Dendritic cell treated with granulocyte-macrophage colony-stimulating factor and Interleukin-4, amounts not matched to agents 40 ng/mL and 50 ng/mL, for 4 days (primary cell): ENCODE measurements around the gene NUDT19.
"Not testable (repeated sequence)": the region's sequence is repeated elsewhere in the genome, so short reads cannot be mapped to it uniquely, and the experiment has no call there.

Source experiments
- H3K27ac Mint-ChIP-seq: one replicate; pipeline ENCODE4 v1.8.0; 2022; ENCODE audit warnings: mild to moderate bottlenecking, mixed read lengths
- H3K27me3 Mint-ChIP-seq: one replicate; pipeline ENCODE4 v1.8.0; 2022; ENCODE audit warnings: mild to moderate bottlenecking, mixed read lengths
- H3K36me3 Mint-ChIP-seq: one replicate; pipeline ENCODE4 v1.8.0; 2022; ENCODE audit warnings: low read depth, mixed read lengths
- H3K4me1 Mint-ChIP-seq: one replicate; pipeline ENCODE4 v1.8.0; 2022; ENCODE audit warnings: low read depth, mixed read lengths
- H3K4me3 Mint-ChIP-seq: one replicate; pipeline ENCODE4 v1.8.0; 2022; ENCODE audit warnings: mild to moderate bottlenecking, moderate library complexity, mixed read lengths
- H3K9me3 Mint-ChIP-seq: one replicate; pipeline ENCODE4 v1.8.0; 2022; ENCODE audit warnings: mixed read lengths
- intact Hi-C: fragments of 100-400 bp; cut with micrococcal nuclease; formaldehyde crosslinking; loops from one replicate; pipeline ENCODE4 v1.15.0; 2022

The NUDT19 gene

GRCh38 chr19:32744555-32745325, 53.1 kb downstream of the NUDT19 start:
- Mint-ChIP-seq H3K27me3 (peaks cover 10% of the 10 kb centered on the region), H3K9me3 (no peaks in the 10 kb centered on the region), H3K4me1 (no peaks in the 10 kb centered on the region), H3K36me3 (no peaks in the 10 kb centered on the region), H3K27ac (no peak overlapping the region), H3K4me3 (no peak overlapping the region)
- intact Hi-C loops, result no loop called here

- intact Hi-C loops, H3K9me3 Mint-ChIP-seq, H3K4me3 Mint-ChIP-seq, H3K27me3 Mint-ChIP-seq, H3K4me1 Mint-ChIP-seq, H3K27ac Mint-ChIP-seq, H3K36me3 Mint-ChIP-seq: not testable (repeated sequence)
These were observed 54.1 kb downstream of the NUDT19 start for GRCh38 chr19:32745594-32746251.

GRCh38 chr19:32746631-32747196, 55.1 kb downstream of the NUDT19 start:
- intact Hi-C loops, H3K4me1 Mint-ChIP-seq, H3K36me3 Mint-ChIP-seq, H3K4me3 Mint-ChIP-seq, H3K9me3 Mint-ChIP-seq, H3K27ac Mint-ChIP-seq: not testable (repeated sequence)
- H3K27me3 Mint-ChIP-seq, result peaks cover 11% of the 10 kb centered on the region

DNA sequence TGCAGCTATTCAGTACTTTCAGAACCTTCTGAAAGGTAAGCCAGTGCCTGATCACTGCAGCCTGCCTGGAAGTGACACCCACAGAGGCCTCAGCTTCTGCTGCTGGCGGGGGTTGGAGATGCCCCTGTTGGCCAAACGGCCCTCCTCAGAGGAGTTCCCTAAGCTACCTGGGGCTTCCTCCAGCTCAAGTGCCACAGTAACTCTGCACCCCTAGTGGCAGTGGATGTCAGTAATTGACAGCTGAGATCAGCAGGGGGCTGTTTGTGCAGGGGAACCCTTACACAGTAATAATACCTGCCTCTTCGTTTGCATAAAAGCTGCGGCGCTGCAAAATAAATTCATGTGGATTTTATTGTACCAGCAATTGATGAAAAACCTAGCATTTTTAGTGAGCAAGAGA, 56.9 kb downstream of the NUDT19 start:
- Mint-ChIP-seq H3K4me1 (no peaks in the 10 kb centered on the region), H3K9me3 (no peaks in the 10 kb centered on the region), H3K36me3 (no peaks in the 10 kb centered on the region), H3K4me3 (no peak overlapping the region), H3K27me3 (peaks cover 15% of the 10 kb centered on the region), H3K27ac (no peak overlapping the region)
- intact Hi-C loops, result no loop called here

- Mint-ChIP-seq H3K27me3 (peaks cover 15% of the 10 kb centered on the region), H3K4me1 (no peaks in the 10 kb centered on the region), H3K27ac (no peak overlapping the region), H3K4me3 (no peak overlapping the region), H3K9me3 (no peaks in the 10 kb centered on the region), H3K36me3 (no peaks in the 10 kb centered on the region)
- intact Hi-C loops, result no loop called here
These were observed 57.3 kb downstream of the NUDT19 start for GRCh38 chr19:32748948-32749347.

DNA sequence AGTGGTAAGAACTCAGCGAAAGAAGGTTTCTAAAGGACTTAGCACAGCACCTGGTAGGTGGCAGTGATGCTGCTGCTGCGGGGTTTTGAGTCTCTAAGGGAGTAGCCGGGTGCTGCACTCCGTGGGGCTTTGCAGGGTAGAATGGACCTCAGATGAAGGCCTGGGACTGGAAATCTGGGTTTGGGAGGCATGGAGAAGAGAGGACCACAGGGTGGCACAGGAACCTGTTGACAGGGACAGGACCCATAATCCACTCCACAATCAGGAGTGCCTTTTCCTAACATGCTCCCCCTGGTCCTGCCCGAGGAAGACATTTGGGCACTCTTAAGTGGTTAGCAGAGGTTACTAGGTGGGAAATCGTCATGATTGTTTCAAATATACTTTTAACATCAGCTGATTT, 57.7 kb downstream of the NUDT19 start:
- Mint-ChIP-seq H3K4me3 (no peak overlapping the region), H3K27me3 (peaks cover 15% of the 10 kb centered on the region), H3K9me3 (no peaks in the 10 kb centered on the region), H3K4me1 (no peaks in the 10 kb centered on the region), H3K27ac (no peak overlapping the region), H3K36me3 (no peaks in the 10 kb centered on the region)
- intact Hi-C loops, result no loop called here

GRCh38 chr19:32750441-32751055, 58.9 kb downstream of the NUDT19 start:
- intact Hi-C loops, result no loop called here
- Mint-ChIP-seq H3K9me3 (no peaks in the 10 kb centered on the region), H3K4me3 (no peak overlapping the region)

DNA sequence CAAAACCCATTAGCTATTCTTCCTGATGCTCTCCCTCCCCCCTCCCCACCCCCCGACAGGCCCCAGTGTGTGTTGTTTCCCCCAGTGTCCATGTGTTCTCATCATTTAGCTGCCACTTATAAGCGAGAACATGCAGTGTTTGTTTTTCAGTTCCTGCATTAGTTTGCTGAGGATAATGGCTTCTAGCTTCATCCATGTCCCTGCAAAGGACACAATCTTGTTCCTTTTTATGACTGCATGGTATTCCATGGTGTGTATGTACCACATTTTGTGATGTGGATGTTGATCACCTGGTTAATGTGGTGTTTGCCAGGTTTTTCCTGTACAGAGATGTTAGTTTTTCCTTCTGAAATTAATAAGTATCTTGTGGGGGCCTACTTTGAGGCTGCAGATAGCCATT, 59.4 kb downstream of the NUDT19 start:
- H3K36me3 Mint-ChIP-seq, result no peaks in the 10 kb centered on the region
- no peaks in the 10 kb centered on the region for H3K4me1 Mint-ChIP-seq
- no peaks in the 10 kb centered on the region for H3K9me3 Mint-ChIP-seq
- H3K4me3 Mint-ChIP-seq, result no peak overlapping the region
- no peak overlapping the region for H3K27ac Mint-ChIP-seq
- H3K27me3 Mint-ChIP-seq, result peaks cover 13% of the 10 kb centered on the region
- intact Hi-C loops, result no loop called here

More at GRCh38 chr19:32750441-32751055, 58.9 kb downstream of the NUDT19 start:
- Mint-ChIP-seq H3K27ac (no peak overlapping the region), H3K4me1 (no peaks in the 10 kb centered on the region), H3K36me3 (no peaks in the 10 kb centered on the region), H3K27me3 (peaks cover 13% of the 10 kb centered on the region)

DNA sequence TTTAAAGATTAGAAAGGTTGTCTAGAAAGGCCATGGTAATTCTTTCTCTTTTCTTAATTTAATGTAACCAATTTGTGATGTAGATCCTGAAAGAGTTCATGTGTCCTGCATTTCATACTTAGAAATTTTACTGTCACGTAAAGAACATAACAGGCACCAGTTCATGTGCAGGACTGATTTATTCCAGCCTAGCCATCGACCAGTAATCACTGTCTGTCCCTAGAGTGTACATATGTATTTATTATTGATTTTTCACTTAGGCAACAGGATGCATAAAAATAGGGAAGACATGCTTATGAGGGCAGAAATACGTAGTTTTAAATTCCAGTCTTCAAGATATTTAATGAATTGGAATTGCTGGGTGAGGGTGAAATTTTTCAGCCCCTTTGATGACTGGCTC, 65.6 kb downstream of the NUDT19 start:
- H3K4me3 Mint-ChIP-seq, result no peak overlapping the region
- intact Hi-C loops, result no loop called here
- no peaks in the 10 kb centered on the region for H3K27me3 Mint-ChIP-seq
- no peak overlapping the region for H3K27ac Mint-ChIP-seq
- no peaks in the 10 kb centered on the region for H3K9me3 Mint-ChIP-seq
- no peaks in the 10 kb centered on the region for H3K4me1 Mint-ChIP-seq
- H3K36me3 Mint-ChIP-seq, result no peaks in the 10 kb centered on the region
